Neutrophil (primary cell): Measurements from ENCODE around the gene WNT6.

Experiments used
- H3K27ac ChIP-seq: fragments of 200-600 bp; sonication (generic); 2 replicates; pipeline ENCODE4 v1.5.1; 2016; ENCODE audit warnings: mild to moderate bottlenecking, moderate library complexity
- H3K27me3 ChIP-seq: fragments of 200-600 bp; sonication (generic); 2 replicates; pipeline ENCODE4 v1.6.0; 2016; ENCODE audit warnings: mild to moderate bottlenecking
- H3K36me3 ChIP-seq: fragments of 200-600 bp; sonication (generic); 2 replicates; pipeline ENCODE4 v1.5.1; 2017
- H3K4me1 ChIP-seq, 2 experiments: fragments of 200-600 bp in 1 of 2; sonication (generic) in 1 of 2; 1 replicate in 1 of 2; 2 replicates in 1 of 2; pipeline versions ENCODE4 v1.5.1 to v1.6.1; 2013 to 2016; ENCODE audit warnings: low read depth in 1 of 2, low read length in 1 of 2, mild to moderate bottlenecking in 1 of 2, moderate library complexity in 1 of 2; ENCODE audit not compliant: control insufficient read depth in 1 of 2, insufficient read depth in 1 of 2
- H3K4me3 ChIP-seq, 2 experiments: fragments of 200-600 bp in 1 of 2; sonication (generic) in 1 of 2; 1 replicate in 1 of 2; 2 replicates in 1 of 2; pipeline ENCODE4 v1.5.1; 2013 to 2016; ENCODE audit warnings: low read depth in 1 of 2, low read length in 1 of 2, mild to moderate bottlenecking in 1 of 2, moderate library complexity in 1 of 2
- H3K9me3 ChIP-seq: fragments of 200-600 bp; sonication (generic); 2 replicates; pipeline ENCODE4 v1.5.1; 2016
- TF ChIP-seq, protein P1 (sequence below): fragments of 200-600 bp; sonication (generic); IDR thresholded peaks from 2 replicates; pipeline ENCODE4 v1.5.1; 2016; ENCODE audit warnings: antibody characterized with exemption

WNT6 gene

DNA sequence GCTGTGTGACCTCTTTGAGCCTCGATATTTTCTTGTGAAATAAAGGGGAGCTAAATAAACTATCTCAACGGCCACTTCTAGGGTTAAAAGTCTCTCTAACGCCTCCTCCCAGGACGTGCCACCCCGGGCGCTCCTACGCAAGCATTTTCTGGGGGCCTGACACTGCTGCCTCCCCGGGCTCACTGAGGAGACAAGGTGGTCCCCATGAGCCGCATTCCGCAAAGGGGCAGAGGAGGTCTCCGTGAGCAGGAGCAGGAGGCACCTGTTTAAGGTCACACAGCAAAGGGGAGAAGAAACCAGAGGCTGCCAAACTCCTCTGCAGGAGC is 20.1 kb downstream of the WNT6 start:
- Histone ChIP-seq H3K27ac (no peak overlapping the region), H3K9me3 (no peaks in the 10 kb centered on the region), H3K36me3 (no peaks in the 10 kb centered on the region), H3K4me1 (peaks cover 0 to 3% of the 10 kb centered on the region in 2 experiments), H3K4me3 (no peak overlapping the region), H3K27me3 (peaks cover 100% of the 10 kb centered on the region)
- TF ChIP-seq, protein P1, sequence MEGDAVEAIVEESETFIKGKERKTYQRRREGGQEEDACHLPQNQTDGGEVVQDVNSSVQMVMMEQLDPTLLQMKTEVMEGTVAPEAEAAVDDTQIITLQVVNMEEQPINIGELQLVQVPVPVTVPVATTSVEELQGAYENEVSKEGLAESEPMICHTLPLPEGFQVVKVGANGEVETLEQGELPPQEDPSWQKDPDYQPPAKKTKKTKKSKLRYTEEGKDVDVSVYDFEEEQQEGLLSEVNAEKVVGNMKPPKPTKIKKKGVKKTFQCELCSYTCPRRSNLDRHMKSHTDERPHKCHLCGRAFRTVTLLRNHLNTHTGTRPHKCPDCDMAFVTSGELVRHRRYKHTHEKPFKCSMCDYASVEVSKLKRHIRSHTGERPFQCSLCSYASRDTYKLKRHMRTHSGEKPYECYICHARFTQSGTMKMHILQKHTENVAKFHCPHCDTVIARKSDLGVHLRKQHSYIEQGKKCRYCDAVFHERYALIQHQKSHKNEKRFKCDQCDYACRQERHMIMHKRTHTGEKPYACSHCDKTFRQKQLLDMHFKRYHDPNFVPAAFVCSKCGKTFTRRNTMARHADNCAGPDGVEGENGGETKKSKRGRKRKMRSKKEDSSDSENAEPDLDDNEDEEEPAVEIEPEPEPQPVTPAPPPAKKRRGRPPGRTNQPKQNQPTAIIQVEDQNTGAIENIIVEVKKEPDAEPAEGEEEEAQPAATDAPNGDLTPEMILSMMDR = no peak

DNA sequence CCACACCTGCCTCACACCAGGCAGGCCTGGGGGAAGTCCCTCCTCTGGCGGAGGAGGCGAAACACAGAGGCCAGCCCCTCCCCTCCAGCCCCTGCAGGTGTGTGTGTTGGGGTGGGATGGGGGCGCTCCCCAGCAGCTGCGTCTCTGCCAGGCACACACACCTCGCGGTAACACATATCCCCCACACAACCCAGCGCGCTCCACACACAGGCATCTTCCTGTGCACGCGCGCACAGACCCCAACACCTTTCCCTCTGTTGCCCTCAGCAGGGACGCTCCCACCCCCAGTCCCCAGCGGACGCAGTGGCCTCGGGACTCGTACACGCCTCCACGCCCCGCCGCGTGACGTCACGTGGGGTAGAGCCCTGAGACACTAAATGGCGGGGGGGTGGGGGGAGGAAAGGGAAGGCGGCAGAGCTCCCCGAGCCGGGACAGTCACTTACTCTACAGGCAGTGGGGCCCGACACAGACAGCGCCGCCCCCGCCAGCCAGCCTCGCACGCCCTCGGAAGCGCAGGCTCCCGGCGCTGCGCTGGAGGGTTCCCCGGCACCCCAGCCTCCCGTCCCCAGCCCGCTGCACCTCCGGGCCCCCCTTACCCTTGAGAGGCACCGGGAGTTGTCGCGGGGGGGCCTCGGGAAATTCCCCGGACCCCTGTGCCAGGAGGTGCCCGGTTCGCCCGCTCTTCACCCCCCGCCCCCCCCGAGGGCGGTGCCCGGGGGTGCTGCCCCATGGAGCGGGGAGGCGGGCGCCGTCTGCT is 20.7 kb downstream of the WNT6 start, which contains the start of gene WNT10A:
Gene WNT10A, plus strand, starts transcription at position 751 of the 757 bp plus-strand sequence. CDS start 144 bp downstream, outside the sequence.
- TF ChIP-seq, protein P1 = no peak
- Histone ChIP-seq H3K9me3 (no peaks in the 10 kb centered on the region), H3K27ac (no peak within 1 kb of the TSS), H3K4me1 (peaks cover 0 to 3% of the 10 kb centered on the region in 2 experiments), H3K27me3 (peaks cover 100% of the 10 kb centered on the region), H3K4me3 (no peak within 1 kb of the TSS), H3K36me3 (no peaks in the 10 kb centered on the region)

DNA sequence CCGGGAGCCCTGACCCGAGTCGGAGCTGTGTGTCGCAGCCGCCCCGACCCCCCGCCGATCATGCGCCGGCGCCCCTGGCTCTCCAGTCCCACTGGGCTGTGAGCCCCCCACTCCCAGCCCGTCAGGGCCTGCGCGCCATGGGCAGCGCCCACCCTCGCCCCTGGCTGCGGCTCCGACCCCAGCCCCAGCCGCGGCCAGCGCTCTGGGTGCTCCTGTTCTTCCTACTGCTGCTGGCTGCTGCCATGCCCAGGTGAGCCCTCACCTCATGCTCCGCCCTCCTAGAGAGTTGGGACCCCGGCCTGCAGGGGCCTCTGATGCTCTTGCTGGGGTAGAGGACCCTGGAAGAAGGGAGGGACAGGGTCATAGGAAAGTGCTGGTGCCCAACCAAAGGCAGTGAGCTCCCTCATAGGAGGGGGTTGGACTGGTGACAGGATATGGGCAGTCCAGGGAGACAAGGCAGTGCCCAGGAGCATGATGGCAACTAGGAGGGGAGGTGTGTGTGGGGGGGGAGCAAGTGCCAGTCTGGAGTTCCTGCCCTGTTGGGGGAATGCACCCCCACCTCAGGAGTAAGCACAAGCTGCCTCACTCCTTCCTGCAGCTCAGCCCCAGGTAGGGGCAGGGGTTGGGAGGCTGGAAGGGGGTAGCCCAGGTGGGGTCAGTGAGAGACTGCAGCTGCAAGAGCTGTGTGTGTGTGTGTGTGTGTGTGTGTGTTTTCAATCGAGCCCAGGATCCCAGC is 21.4 kb downstream of the WNT6 start:
- Histone ChIP-seq H3K4me3 (no peak overlapping the region), H3K27me3 (peaks cover 100% of the 10 kb centered on the region), H3K36me3 (no peaks in the 10 kb centered on the region), H3K27ac (no peak overlapping the region), H3K9me3 (no peaks in the 10 kb centered on the region), H3K4me1 (peaks cover 0 to 3% of the 10 kb centered on the region in 2 experiments)
- TF ChIP-seq, protein P1 = no peak

DNA sequence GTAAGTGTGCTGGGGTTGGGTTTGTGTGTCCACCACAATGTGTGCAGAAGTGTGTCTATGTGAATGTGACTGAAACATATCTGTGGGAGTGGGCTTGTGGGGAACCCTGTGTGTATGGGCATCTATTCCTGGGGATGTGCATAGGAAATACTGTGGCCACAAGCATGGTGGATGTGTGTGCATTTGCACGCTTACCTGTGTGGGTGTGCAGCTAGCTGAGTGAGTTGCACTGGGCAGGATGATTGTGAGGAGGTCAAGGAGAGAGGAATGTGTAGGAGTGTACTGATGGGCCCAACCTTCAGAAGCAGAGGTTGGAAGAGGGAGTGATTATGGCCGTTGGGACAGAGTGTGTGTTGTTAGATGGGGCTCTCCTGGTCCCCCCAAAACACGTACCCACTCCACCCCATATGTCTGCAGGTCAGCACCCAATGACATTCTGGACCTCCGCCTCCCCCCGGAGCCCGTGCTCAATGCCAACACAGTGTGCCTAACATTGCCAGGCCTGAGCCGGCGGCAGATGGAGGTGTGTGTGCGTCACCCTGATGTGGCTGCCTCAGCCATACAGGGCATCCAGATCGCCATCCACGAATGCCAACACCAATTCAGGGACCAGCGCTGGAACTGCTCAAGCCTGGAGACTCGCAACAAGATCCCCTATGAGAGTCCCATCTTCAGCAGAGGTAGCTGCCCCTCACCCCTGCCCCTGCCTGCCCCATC is 22.3 kb downstream of the WNT6 start:
- Histone ChIP-seq H3K4me1 (peaks cover 0 to 3% of the 10 kb centered on the region in 2 experiments), H3K36me3 (no peaks in the 10 kb centered on the region), H3K27ac (no peak overlapping the region), H3K27me3 (peaks cover 100% of the 10 kb centered on the region), H3K9me3 (no peaks in the 10 kb centered on the region), H3K4me3 (no peak overlapping the region)
- TF ChIP-seq, protein P1 = no peak

DNA sequence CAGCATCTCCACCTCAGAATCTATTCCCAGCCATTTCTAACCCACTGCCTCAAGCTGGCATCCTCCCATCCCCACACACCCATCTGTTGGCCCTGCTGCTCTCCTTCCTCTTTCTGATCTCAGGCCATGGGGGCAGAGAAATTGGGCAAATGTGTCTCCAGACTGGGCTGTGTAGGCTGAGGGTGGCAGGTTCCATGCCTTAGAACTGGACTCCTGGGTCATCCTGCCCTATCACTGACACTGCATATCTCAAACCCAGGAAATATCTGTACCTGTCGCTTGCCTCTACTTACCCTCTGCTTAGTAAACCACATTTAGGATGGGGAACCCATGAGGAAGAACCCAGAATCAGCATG is 22.8 kb downstream of the WNT6 start:
- Histone ChIP-seq H3K4me3 (no peak overlapping the region), H3K4me1 (peaks cover 0 to 3% of the 10 kb centered on the region in 2 experiments), H3K27ac (no peak overlapping the region), H3K9me3 (no peaks in the 10 kb centered on the region), H3K36me3 (no peaks in the 10 kb centered on the region), H3K27me3 (peaks cover 100% of the 10 kb centered on the region)
- TF ChIP-seq, protein P1 = no peak
